ENCODE measurements around the gene NKAIN4.

The NKAIN4 gene

GRCh38 chr20:63219447-63219821 is 34.8 kb downstream of the NKAIN4 start:
- DNase-seq (ENCODE audit: low read depth): no peak

GRCh38 chr20:63218701-63219446 is 35.4 kb downstream of the NKAIN4 start:
- no peak for DNase-seq (ENCODE audit: low read depth)

- DNase-seq (ENCODE audit: low read depth): no peak
These were observed 36.6 kb downstream of the NKAIN4 start for GRCh38 chr20:63217706-63218105.

- DNase-seq (ENCODE audit: low read depth): no peak
These were observed 37.3 kb downstream of the NKAIN4 start for GRCh38 chr20:63216849-63217471.

- DNase-seq (ENCODE audit: low read depth): peak; percentile 68
These were observed 38.0 kb downstream of the NKAIN4 start, which contains the start of gene YTHDF1 for GRCh38 chr20:63216041-63216848. YTHDF1 (minus strand) TSS chr20:63216131; CDS start chr20:63215892, 239 bp downstream.

- DNase-seq (ENCODE audit: low read depth): no peak
These were observed 38.9 kb downstream of the NKAIN4 start for GRCh38 chr20:63215101-63216040.

- DNase-seq (ENCODE audit: low read depth): no peak
These were observed 39.7 kb downstream of the NKAIN4 start for GRCh38 chr20:63214514-63214913.

- DNase-seq (ENCODE audit: low read depth): no peak
These were observed 41.5 kb downstream of the NKAIN4 start for GRCh38 chr20:63212792-63213191.

GRCh38 chr20:63212393-63212730 is 41.9 kb downstream of the NKAIN4 start:
- no peak for DNase-seq (ENCODE audit: low read depth)

GRCh38 chr20:63210011-63210605 is 44.2 kb downstream of the NKAIN4 start:
- DNase-seq (ENCODE audit: low read depth): no peak

- no peak for DNase-seq (ENCODE audit: low read depth)
These were observed 45.8 kb downstream of the NKAIN4 start for GRCh38 chr20:63208346-63208909.

GRCh38 chr20:63206878-63207277 is 47.4 kb downstream of the NKAIN4 start:
- DNase-seq (ENCODE audit: low read depth): no peak

GRCh38 chr20:63205896-63206295 is 48.4 kb downstream of the NKAIN4 start:
- DNase-seq (ENCODE audit: low read depth): no peak

GRCh38 chr20:63204362-63204761 is 49.9 kb downstream of the NKAIN4 start:
- no peak for DNase-seq (ENCODE audit: low read depth)

- no peak for DNase-seq (ENCODE audit: low read depth)
These were observed 51.3 kb downstream of the NKAIN4 start for GRCh38 chr20:63202811-63203526.

GRCh38 chr20:63202021-63202420 is 52.2 kb downstream of the NKAIN4 start:
- no peak for DNase-seq (ENCODE audit: low read depth)

GRCh38 chr20:63198606-63199005 is 55.7 kb downstream of the NKAIN4 start:
- no peak for DNase-seq (ENCODE audit: low read depth)

- DNase-seq (ENCODE audit: low read depth): no peak
These were observed 57.3 kb downstream of the NKAIN4 start for GRCh38 chr20:63196768-63197470.

- DNase-seq (ENCODE audit: low read depth): no peak
These were observed 59.5 kb downstream of the NKAIN4 start for GRCh38 chr20:63194797-63195173.

Data from HS-5 (cell line).